ENCODE data around the gene GSK3B.

GSK3B gene

GRCh38 chr3:120093911-120094775 lies at the start of gene GSK3B:
Gene GSK3B (minus strand): TSS chr3:120094447. CDS start chr3:120093434, 1,013 bp downstream.
- TF ChIP-seq, protein P1, sequence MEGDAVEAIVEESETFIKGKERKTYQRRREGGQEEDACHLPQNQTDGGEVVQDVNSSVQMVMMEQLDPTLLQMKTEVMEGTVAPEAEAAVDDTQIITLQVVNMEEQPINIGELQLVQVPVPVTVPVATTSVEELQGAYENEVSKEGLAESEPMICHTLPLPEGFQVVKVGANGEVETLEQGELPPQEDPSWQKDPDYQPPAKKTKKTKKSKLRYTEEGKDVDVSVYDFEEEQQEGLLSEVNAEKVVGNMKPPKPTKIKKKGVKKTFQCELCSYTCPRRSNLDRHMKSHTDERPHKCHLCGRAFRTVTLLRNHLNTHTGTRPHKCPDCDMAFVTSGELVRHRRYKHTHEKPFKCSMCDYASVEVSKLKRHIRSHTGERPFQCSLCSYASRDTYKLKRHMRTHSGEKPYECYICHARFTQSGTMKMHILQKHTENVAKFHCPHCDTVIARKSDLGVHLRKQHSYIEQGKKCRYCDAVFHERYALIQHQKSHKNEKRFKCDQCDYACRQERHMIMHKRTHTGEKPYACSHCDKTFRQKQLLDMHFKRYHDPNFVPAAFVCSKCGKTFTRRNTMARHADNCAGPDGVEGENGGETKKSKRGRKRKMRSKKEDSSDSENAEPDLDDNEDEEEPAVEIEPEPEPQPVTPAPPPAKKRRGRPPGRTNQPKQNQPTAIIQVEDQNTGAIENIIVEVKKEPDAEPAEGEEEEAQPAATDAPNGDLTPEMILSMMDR (IDR thresholded peaks at IDR 0.05; ENCODE audit: low read depth, low read length, missing control alignments) = no peak
- DNase-seq (ENCODE audit: low read depth) = no peak
- peak within 1 kb of the TSS; percentile 57 for H3K4me3 ChIP-seq (ENCODE audit: low read depth, low read length)
- in situ Hi-C loops (cut with HindIII; ENCODE audit: low sequenced_read_pairs) = no loop called here

- DNase-seq (ENCODE audit: low read depth) = no peak
- H3K4me3 ChIP-seq (ENCODE audit: low read depth, low read length) = no peak overlapping the region
- TF ChIP-seq, protein P1 (IDR thresholded peaks at IDR 0.05; ENCODE audit: low read depth, low read length, missing control alignments) = no peak
- in situ Hi-C loops (cut with HindIII; ENCODE audit: low sequenced_read_pairs) = no loop called here
Observed at GRCh38 chr3:120143676-120144075, 49.4 kb upstream of the GSK3B start.

- DNase-seq (ENCODE audit: low read depth) = no peak
- in situ Hi-C loops (cut with HindIII; ENCODE audit: low sequenced_read_pairs) = no loop called here
- TF ChIP-seq, protein P1 (IDR thresholded peaks at IDR 0.05; ENCODE audit: low read depth, low read length, missing control alignments) = no peak
- no peak overlapping the region for H3K4me3 ChIP-seq (ENCODE audit: low read depth, low read length)
Observed at GRCh38 chr3:120142236-120142635, 48.0 kb upstream of the GSK3B start.

GRCh38 chr3:120140098-120140742 lies 46.0 kb upstream of the GSK3B start:
- no peak for DNase-seq (ENCODE audit: low read depth)
- in situ Hi-C loops (cut with HindIII; ENCODE audit: low sequenced_read_pairs) = no loop called here
- H3K4me3 ChIP-seq (ENCODE audit: low read depth, low read length) = no peak overlapping the region
- TF ChIP-seq, protein P1 (IDR thresholded peaks at IDR 0.05; ENCODE audit: low read depth, low read length, missing control alignments) = no peak

GRCh38 chr3:120139140-120139539 lies 44.9 kb upstream of the GSK3B start:
- DNase-seq (ENCODE audit: low read depth) = no peak
- H3K4me3 ChIP-seq (ENCODE audit: low read depth, low read length) = no peak overlapping the region
- TF ChIP-seq, protein P1 (IDR thresholded peaks at IDR 0.05; ENCODE audit: low read depth, low read length, missing control alignments) = no peak
- in situ Hi-C loops (cut with HindIII; ENCODE audit: low sequenced_read_pairs) = no loop called here

DNA sequence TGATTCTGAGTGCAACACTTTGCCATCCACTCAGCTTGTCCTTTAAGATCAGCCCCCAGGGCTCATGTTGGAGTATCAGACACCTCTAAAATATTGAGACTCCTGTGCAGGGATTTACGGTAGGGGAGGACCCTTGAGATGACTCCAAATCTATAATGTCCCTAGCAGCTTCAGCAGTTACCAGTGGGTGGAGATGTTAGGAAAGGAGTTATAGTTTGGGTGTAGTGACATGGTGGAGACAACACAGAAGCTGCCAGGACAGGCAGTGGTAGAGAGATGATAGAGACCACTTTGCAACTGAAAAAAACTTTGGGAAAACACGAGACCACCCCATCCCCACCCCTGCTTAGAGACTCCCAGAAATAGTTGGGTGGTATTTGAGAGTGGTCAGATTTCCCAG lies 43.3 kb upstream of the GSK3B start:
- TF ChIP-seq, protein P1 (IDR thresholded peaks at IDR 0.05; ENCODE audit: low read depth, low read length, missing control alignments) = no peak
- in situ Hi-C loops (cut with HindIII; ENCODE audit: low sequenced_read_pairs) = no loop called here
- no peak overlapping the region for H3K4me3 ChIP-seq (ENCODE audit: low read depth, low read length)
- no peak for DNase-seq (ENCODE audit: low read depth)
